Smooth muscle cell (in vitro differentiated cells): Measurements from ENCODE around the gene PDE4D. TPM values are rescaled to one million over a fixed set of nuclear protein-coding genes. Genes with fewer than 3 reads are reported as not detected.

Source experiments
- DNase-seq: peaks from one replicate; lab custom pipeline; 2025; ENCODE audit not compliant: unreplicated experiment; lab: John Stamatoyannopoulos, UW
- H2AFZ ChIP-seq: fragments of 200-600 bp; sonication (generic); 2 replicates; pipeline ENCODE4 v1.6.0; 2016; ENCODE audit warnings: antibody characterized with exemption, low read depth, mild to moderate bottlenecking
- H3F3A ChIP-seq: fragments of 200-600 bp; sonication (generic); 2 replicates; pipeline ENCODE4 v1.6.0; 2017; ENCODE audit warnings: antibody characterized with exemption, low read depth
- H3K27ac ChIP-seq: fragments of 200-600 bp; sonication (generic); 2 replicates; pipeline ENCODE4 v1.5.1; 2016; ENCODE audit warnings: low read depth, mild to moderate bottlenecking
- H3K27me3 ChIP-seq: fragments of 200-600 bp; sonication (generic); 2 replicates; pipeline ENCODE4 v1.6.1; 2016; ENCODE audit warnings: low read depth, mild to moderate bottlenecking
- H3K36me3 ChIP-seq: fragments of 200-600 bp; sonication (generic); 2 replicates; pipeline ENCODE4 v1.5.1; 2016; ENCODE audit warnings: low read depth
- H3K4me1 ChIP-seq: fragments of 200-600 bp; sonication (generic); 2 replicates; pipeline ENCODE4 v1.5.1; 2016; ENCODE audit warnings: low read depth
- H3K4me2 ChIP-seq: fragments of 200-600 bp; sonication (generic); 2 replicates; pipeline ENCODE4 v1.6.0; 2016; ENCODE audit warnings: mild to moderate bottlenecking
- H3K4me3 ChIP-seq: fragments of 200-600 bp; sonication (generic); 2 replicates; pipeline ENCODE4 v1.5.1; 2016; ENCODE audit warnings: mild to moderate bottlenecking
- H3K79me2 ChIP-seq: fragments of 200-600 bp; sonication (generic); 2 replicates; pipeline ENCODE4 v1.6.0; 2016; ENCODE audit warnings: low read depth, mild to moderate bottlenecking
- H3K9ac ChIP-seq: fragments of 200-600 bp; sonication (generic); 2 replicates; pipeline ENCODE4 v1.6.0; 2016; ENCODE audit warnings: low read depth
- H3K9me3 ChIP-seq: fragments of 200-600 bp; sonication (generic); replicated peaks from 2 replicates; pipeline ENCODE4 v1.5.1; 2016; ENCODE audit warnings: low read depth
- H4K20me1 ChIP-seq: fragments of 200-600 bp; sonication (generic); 2 replicates; pipeline ENCODE4 v1.6.0; 2016; ENCODE audit warnings: low read depth
- CTCF ChIP-seq: fragments of 200-600 bp; sonication (generic); IDR thresholded peaks from 2 replicates; pipeline ENCODE4 v1.5.1; 2017; ENCODE audit warnings: borderline replicate concordance, mild to moderate bottlenecking, antibody characterized with exemption; ENCODE audit not compliant: insufficient read depth, poor library complexity, severe bottlenecking
- WGBS: methylation state at CpG from one replicate; pipeline ENCODE4 v1.1.7; 2016; ENCODE audit warnings: low lambda C conversion rate; 5-methylcytosine and 5-hydroxymethylcytosine counted together
- polyA plus RNA-seq: library from polyadenylated mRNA; unstranded; fragments of >200 nt; fragmentation: Nextera tagmentation; extraction: Ambion mirVana; gene quantifications from 2 replicates; pipeline ENCODE4 v1.2.1, GENCODE V29; 2016
- total RNA-seq: library from RNA; depleted of rRNA; stranded (reverse); fragments of >200 nt; gene quantifications from 2 replicates; pipeline ENCODE4 v1.2.3, GENCODE V29; 2014

The PDE4D gene
- total and polyA plus RNA-seq, 2 experiments from 2014 or later, result 16.4 to 61.0 TPM

- no peak overlapping the region for H3K4me3 ChIP-seq
- H3K4me1 ChIP-seq, result peaks cover 10% of the 10 kb centered on the region
- 40% methylated on average over 9 of the region's 9 CpGs for WGBS
- no peaks in the 10 kb centered on the region for H3K79me2 ChIP-seq
- H3F3A ChIP-seq, result peaks cover 12% of the 10 kb centered on the region
- DNase-seq, result no peak
- no peaks in the 10 kb centered on the region for H3K36me3 ChIP-seq
- no peaks in the 10 kb centered on the region for H4K20me1 ChIP-seq
- no peaks in the 10 kb centered on the region for H3K9me3 ChIP-seq
- H3K9ac ChIP-seq, result peak overlapping the region; percentile 17
- peak overlapping the region; percentile 68 for H3K4me2 ChIP-seq
- TF ChIP-seq CTCF, result no peak
- peak overlapping the region; percentile 43 for H2AFZ ChIP-seq
- H3K27ac ChIP-seq, result peak overlapping the region; percentile 75
- H3K27me3 ChIP-seq, result no peaks in the 10 kb centered on the region
Observed at GRCh38 chr5:59104400-59105127, 789.0 kb downstream of the PDE4D start.

GRCh38 chr5:59103303-59103702, 790.2 kb downstream of the PDE4D start:
- WGBS, result 88% methylated on average over 3 of the region's 3 CpGs
- DNase-seq, result no peak
- Histone ChIP-seq H3K9ac (no peak overlapping the region), H3K4me1 (peaks cover 10% of the 10 kb centered on the region), H2AFZ (no peak overlapping the region), H4K20me1 (no peaks in the 10 kb centered on the region), H3K9me3 (no peaks in the 10 kb centered on the region), H3K79me2 (no peaks in the 10 kb centered on the region), H3F3A (peaks cover 12% of the 10 kb centered on the region), H3K4me2 (no peak overlapping the region), H3K27me3 (no peaks in the 10 kb centered on the region), H3K4me3 (no peak overlapping the region), H3K27ac (peak overlapping the region; percentile 75), H3K36me3 (no peaks in the 10 kb centered on the region)
- TF ChIP-seq CTCF, result no peak

DNA sequence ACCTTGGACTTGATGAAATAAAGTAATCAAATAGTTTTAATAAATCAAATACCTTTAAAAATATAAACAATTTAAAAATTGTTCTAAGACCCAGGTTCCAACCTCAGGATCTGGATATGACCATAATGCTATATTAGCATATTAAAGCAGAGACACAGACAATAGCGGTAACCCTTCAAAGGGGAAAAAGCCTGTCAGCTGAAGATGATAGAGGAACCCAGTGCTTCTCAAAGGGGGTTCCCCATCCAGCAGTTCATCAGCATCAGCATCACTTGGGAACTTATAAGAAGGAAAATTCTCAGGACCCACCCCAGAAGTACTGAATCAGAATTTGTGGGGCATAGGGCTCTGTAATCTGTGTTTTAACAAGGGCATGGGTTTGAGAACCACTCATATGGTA, 791.1 kb downstream of the PDE4D start:
- no peaks in the 10 kb centered on the region for H4K20me1 ChIP-seq
- peaks cover 12% of the 10 kb centered on the region for H3F3A ChIP-seq
- WGBS, result 100% methylated on average over 1 of the region's 1 CpG
- no peak overlapping the region for H2AFZ ChIP-seq
- no peak overlapping the region for H3K27ac ChIP-seq
- no peak overlapping the region for H3K4me3 ChIP-seq
- H3K4me1 ChIP-seq, result peaks cover 10% of the 10 kb centered on the region
- H3K36me3 ChIP-seq, result no peaks in the 10 kb centered on the region
- no peaks in the 10 kb centered on the region for H3K27me3 ChIP-seq
- no peak for DNase-seq
- no peaks in the 10 kb centered on the region for H3K79me2 ChIP-seq
- H3K9ac ChIP-seq, result no peak overlapping the region
- no peak overlapping the region for H3K4me2 ChIP-seq
- no peaks in the 10 kb centered on the region for H3K9me3 ChIP-seq
- TF ChIP-seq CTCF, result no peak

DNA sequence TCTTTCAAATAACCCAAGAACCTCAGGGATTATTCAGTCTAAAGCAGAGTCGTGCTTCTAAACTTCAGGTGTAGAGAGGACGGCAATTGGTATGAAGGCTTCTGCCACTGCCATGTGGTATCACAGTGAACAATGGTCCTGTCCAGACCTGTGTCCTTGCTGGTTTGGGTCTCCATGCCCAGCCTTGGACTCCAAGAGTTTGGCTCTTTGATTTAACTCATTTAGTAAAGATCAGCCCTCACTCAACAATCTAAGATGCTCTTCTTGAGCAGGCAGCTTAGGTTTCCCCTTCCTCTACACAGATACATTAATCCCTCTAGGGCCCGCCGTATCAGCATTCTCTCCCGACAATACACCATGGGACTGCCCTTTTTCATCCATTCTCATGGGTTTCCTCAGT, 792.7 kb downstream of the PDE4D start:
- H3K9me3 ChIP-seq, result no peaks in the 10 kb centered on the region
- 95% methylated on average over 5 of the region's 5 CpGs for WGBS
- H2AFZ ChIP-seq, result no peak overlapping the region
- TF ChIP-seq CTCF, result no peak
- no peak overlapping the region for H3K27ac ChIP-seq
- H3K9ac ChIP-seq, result no peak overlapping the region
- no peak overlapping the region for H3K4me3 ChIP-seq
- no peaks in the 10 kb centered on the region for H3K36me3 ChIP-seq
- no peaks in the 10 kb centered on the region for H3K27me3 ChIP-seq
- H3K79me2 ChIP-seq, result no peaks in the 10 kb centered on the region
- H3K4me1 ChIP-seq, result peaks cover 10% of the 10 kb centered on the region
- no peak for DNase-seq
- H3F3A ChIP-seq, result peaks cover 15% of the 10 kb centered on the region
- no peak overlapping the region for H3K4me2 ChIP-seq
- no peaks in the 10 kb centered on the region for H4K20me1 ChIP-seq
